ENCODE measurements around the gene SARM1. TPM values are rescaled to one million over a fixed set of nuclear protein-coding genes. Genes with fewer than 3 reads are reported as not detected.

SARM1 gene
- total and polyA plus RNA-seq, 2 of the 8 experiments (the other 6 are each of a cell fraction or from before 2014, with no cell fraction given): 5.8 to 9.2 TPM

- no peaks in the 10 kb centered on the region for H3K36me3 ChIP-seq (ENCODE audit: control insufficient read depth in 2 of 4, insufficient read depth in 4 of 4, low read length in 3 of 4)
- H2BK120ac ChIP-seq (replicated peaks; ENCODE audit: low read depth, low read length): no peak overlapping the region
- WGBS, 2 experiments (ENCODE audit: extremely low coverage in 1 of 2, insufficient coverage in 1 of 2, insufficient read length in 1 of 2, insufficient replicate concordance in 2 of 2, low coverage in 1 of 2, low lambda C conversion rate in 2 of 2, missing lambda C conversion rate in 1 of 2): 88% methylated on average over 1 of the region's 1 CpG; no CpG with 5 or more reads in 1 of the 2 experiments
- TF ChIP-seq USF2 (IDR thresholded peaks at IDR 0.05; ENCODE audit: low read length) (no peak), YY1 (IDR thresholded peaks at IDR 0.05; ENCODE audit: low read depth, low read length) (no peak), RNF2 (IDR thresholded peaks at IDR 0.05; ENCODE audit: borderline replicate concordance, low read depth, low read length, missing control alignments, poor library complexity, severe bottlenecking) (no peak), MAX (IDR thresholded peaks at IDR 0.05) (no peak), NRF1 (IDR thresholded peaks at IDR 0.05; ENCODE audit: low read depth, low read length) (no peak), JUN (IDR thresholded peaks at IDR 0.05; ENCODE audit: low read depth, low read length) (no peak), NANOG (IDR thresholded peaks at IDR 0.05; ENCODE audit: insufficient read depth, low read depth, low read length, poor library complexity, severe bottlenecking) (no peak), ATF2 (IDR thresholded peaks at IDR 0.05; ENCODE audit: low read length) (no peak), CEBPB (IDR thresholded peaks at IDR 0.05; ENCODE audit: low read depth, low read length) (no peak), SP4 (IDR thresholded peaks at IDR 0.05; ENCODE audit: low read length) (no peak), GTF2F1 (IDR thresholded peaks at IDR 0.05; ENCODE audit: borderline replicate concordance, low read depth, low read length) (no peak)
- no peak overlapping the region for H3K4me2 ChIP-seq (ENCODE audit: insufficient read depth in 1 of 2, low read depth in 2 of 2, low read length in 2 of 2)
- no peak overlapping the region for H2BK15ac ChIP-seq (ENCODE audit: low read length)
- H2BK12ac ChIP-seq (ENCODE audit: low read depth, low read length): no peak overlapping the region
- H4K5ac ChIP-seq (ENCODE audit: insufficient read length, low read depth, low read length): no peak overlapping the region
- no peak overlapping the region for H3K9ac ChIP-seq (replicated peaks in 1 of 4; ENCODE audit: extremely low read depth in 1 of 4, low read depth in 3 of 4, low read length in 3 of 4)
- H3K14ac ChIP-seq (ENCODE audit: insufficient read length): no peak overlapping the region
- H3K4ac ChIP-seq (replicated peaks; ENCODE audit: insufficient read length, low read depth, low read length): no peak overlapping the region
- no peak overlapping the region for H2AFZ ChIP-seq (ENCODE audit: low read length)
- H3K9me3 ChIP-seq (ENCODE audit: insufficient read depth in 2 of 2, low read depth in 1 of 2, low read length in 1 of 2): no peaks in the 10 kb centered on the region
- DNase-seq (ENCODE audit: low read depth in 1 of 2, low spot score in 2 of 2) (no peak), FAIRE-seq (no peak)
- no peak overlapping the region for H2BK20ac ChIP-seq (ENCODE audit: low read length)
- H3K79me2 ChIP-seq (ENCODE audit: control insufficient read depth in 1 of 2, insufficient read depth in 2 of 2, low read length in 2 of 2): no peaks in the 10 kb centered on the region
- no peak overlapping the region for H3K4me3 ChIP-seq (ENCODE audit: extremely low read depth in 1 of 4, insufficient read depth in 2 of 4, low read depth in 3 of 4, low read length in 4 of 4)
- no peaks in the 10 kb centered on the region for H4K20me1 ChIP-seq (replicated peaks in 1 of 2; ENCODE audit: control insufficient read depth in 1 of 2, insufficient read depth in 2 of 2, low read length in 2 of 2)
- H3K23ac ChIP-seq (ENCODE audit: insufficient read length): no peak overlapping the region
- no peaks in the 10 kb centered on the region for H3K23me2 ChIP-seq (ENCODE audit: low read depth, low read length)
- H3K79me1 ChIP-seq (ENCODE audit: low read depth, low read length): no peaks in the 10 kb centered on the region
- H3K56ac ChIP-seq (replicated peaks; ENCODE audit: insufficient read length, low read depth, low read length): no peak overlapping the region
- no peak overlapping the region for H2BK5ac ChIP-seq (ENCODE audit: low read depth, low read length)
- no peak overlapping the region for H2AK5ac ChIP-seq (ENCODE audit: low read depth, low read length)
- H3K27me3 ChIP-seq (replicated peaks in 1 of 4; ENCODE audit: control insufficient read depth in 3 of 4, extremely low read depth in 1 of 4, insufficient read depth in 3 of 4, low read length in 3 of 4): no peaks in the 10 kb centered on the region
- ChIA-PET POLR2A (ENCODE audit: partially characterized antibody) (no interaction called here), CTCF (ENCODE audit: partially characterized antibody) (interaction anchor here (0.8 to 1.1 kb wide), 2 partner anchors 11 kb away, joined by 3 to 4 read pairs; no protein-coding TSS in a partner anchor)
- no peak overlapping the region for H4K91ac ChIP-seq (replicated peaks; ENCODE audit: insufficient read length, low read length)
- H4K8ac ChIP-seq (ENCODE audit: extremely low read depth, insufficient read depth, low read length): no peak overlapping the region
- H3K18ac ChIP-seq (ENCODE audit: extremely low read depth, low read length): no peak overlapping the region
- H3K4me1 ChIP-seq (replicated peaks in 1 of 4; ENCODE audit: control insufficient read depth in 3 of 4, insufficient read depth in 4 of 4, low read length in 3 of 4): no peaks in the 10 kb centered on the region
- no peak overlapping the region for H3K27ac ChIP-seq (ENCODE audit: low read depth, low read length)
Observed at GRCh38 chr17:28433721-28434120, 62.2 kb downstream of the SARM1 start.

Measured in H1 (cell line).